Caki2 (cell line): ENCODE data around the gene PITPNB. TPM values are rescaled to one million over a fixed set of nuclear protein-coding genes. Genes with fewer than 3 reads are reported as not detected.

Experiments
- DNase-seq: peaks from one replicate; pipeline ENCODE4 v3.0.0-alpha.2; 2015; ENCODE audit warnings: low read depth
- in situ Hi-C: cut with HindIII; loops from 2 replicates; pipeline ENCODE4 v1.10.0; 2016; ENCODE audit warnings: low sequenced_read_pairs, low pct_unique_long_range_greater_than_20kb, mixed read lengths
- total RNA-seq: library from RNA; depleted of rRNA; stranded (reverse); fragments of >200 nt; shearing (Covaris generic); gene quantifications from 2 replicates; pipeline ENCODE4 v1.2.3, GENCODE V29; 2014; ENCODE audit warnings: low replicate concordance; rRNA removed

Gene PITPNB
- total RNA-seq: 8.6 and 11.0 TPM in 2 replicates

GRCh38 chr22:27919222-27919941, at the start of gene PITPNB:
TSS of gene PITPNB (minus strand) at chr22:27919256. CDS start at chr22:27919191, 65 bp downstream.
- peak; percentile 98 for DNase-seq
- in situ Hi-C loops: no loop called here

- in situ Hi-C loops: no loop called here
- no peak for DNase-seq
Observed at GRCh38 chr22:27966168-27967064, 47.4 kb upstream of the PITPNB start.

- in situ Hi-C loops: no loop called here
Observed at GRCh38 chr22:27962268-27963044, 43.4 kb upstream of the PITPNB start.

GRCh38 chr22:27961680-27962079, 42.6 kb upstream of the PITPNB start:
- DNase-seq: no peak
- in situ Hi-C loops: no loop called here

More at GRCh38 chr22:27962268-27963044, 43.4 kb upstream of the PITPNB start:
- no peak for DNase-seq

- in situ Hi-C loops: no loop called here
- no peak for DNase-seq
Observed at GRCh38 chr22:27961182-27961581, 42.1 kb upstream of the PITPNB start.

- no peak for DNase-seq
- in situ Hi-C loops: no loop called here
Observed at GRCh38 chr22:27959335-27960090, 40.5 kb upstream of the PITPNB start.

- in situ Hi-C loops: no loop called here
- DNase-seq: no peak
Observed at GRCh38 chr22:27952779-27953178, 33.7 kb upstream of the PITPNB start.

GRCh38 chr22:27952091-27952490, 33.0 kb upstream of the PITPNB start:
- in situ Hi-C loops: no loop called here
- DNase-seq: no peak

- in situ Hi-C loops: no loop called here
- DNase-seq: no peak
Observed at GRCh38 chr22:27949421-27949820, 30.4 kb upstream of the PITPNB start.

- no peak for DNase-seq
- in situ Hi-C loops: no loop called here
Observed at GRCh38 chr22:27948569-27948968, 29.5 kb upstream of the PITPNB start.

- DNase-seq: no peak
- in situ Hi-C loops: no loop called here
Observed at GRCh38 chr22:27947448-27947847, 28.4 kb upstream of the PITPNB start.

- in situ Hi-C loops: no loop called here
Observed at GRCh38 chr22:27941143-27941542, 22.1 kb upstream of the PITPNB start.

GRCh38 chr22:27937453-27937852, 18.4 kb upstream of the PITPNB start:
- in situ Hi-C loops: no loop called here
- DNase-seq: no peak

More at GRCh38 chr22:27941143-27941542, 22.1 kb upstream of the PITPNB start:
- no peak for DNase-seq

- in situ Hi-C loops: no loop called here
- no peak for DNase-seq
Observed at GRCh38 chr22:27935897-27936296, 16.8 kb upstream of the PITPNB start.

- in situ Hi-C loops: no loop called here
- DNase-seq: no peak
Observed at GRCh38 chr22:27934069-27934468, 15.0 kb upstream of the PITPNB start.

GRCh38 chr22:27933186-27933983, 14.3 kb upstream of the PITPNB start:
- in situ Hi-C loops: no loop called here
- no peak for DNase-seq
